Activated T-cell treated with anti-CD3 and anti-CD28 coated beads, Interleukin-2, amount 50 U/mL, for 24 hours (primary cell): Measurements from ENCODE around the gene IFITM1.
A peak's percentile ranks its signal among the peaks of the same experiment; 100 is the strongest.
"Not testable (repeated sequence)": the region's sequence is repeated elsewhere in the genome, so short reads cannot be mapped to it uniquely, and the experiment has no call there.

Experiments used
- DNase-seq: peaks from one replicate; pipeline ENCODE4 v3.0.0-alpha.2; 2020
- H3K27ac Mint-ChIP-seq: 2 replicates; pipeline ENCODE4 v1.8.0; 2020; ENCODE audit warnings: mild to moderate bottlenecking, mixed read lengths
- H3K27me3 Mint-ChIP-seq: 2 replicates; pipeline ENCODE4 v1.8.0; 2020; ENCODE audit warnings: mixed read lengths
- H3K36me3 Mint-ChIP-seq: 2 replicates; pipeline ENCODE4 v1.8.0; 2020; ENCODE audit warnings: low read depth, mixed read lengths
- H3K4me1 Mint-ChIP-seq: 2 replicates; pipeline ENCODE4 v1.8.0; 2020; ENCODE audit warnings: low read depth, mixed read lengths
- H3K4me3 Mint-ChIP-seq: 2 replicates; pipeline ENCODE4 v1.8.0; 2020; ENCODE audit warnings: mild to moderate bottlenecking, moderate library complexity, mixed read lengths
- H3K9me3 Mint-ChIP-seq: 2 replicates; pipeline ENCODE4 v1.8.0; 2020; ENCODE audit warnings: mixed read lengths

IFITM1 gene

GRCh38 chr11:318405-319120 lies 4.7 kb downstream of the IFITM1 start:
- peak; percentile 57 for DNase-seq
- Mint-ChIP-seq H3K4me1 (peaks cover 36% of the 10 kb centered on the region), H3K36me3 (peaks cover 49% of the 10 kb centered on the region), H3K4me3 (peak overlapping the region; percentile 87)
- not testable (repeated sequence) for H3K27me3 Mint-ChIP-seq, H3K9me3 Mint-ChIP-seq, H3K27ac Mint-ChIP-seq

GRCh38 chr11:319121-319887 lies 5.5 kb downstream of the IFITM1 start:
- H3K27ac Mint-ChIP-seq = peak overlapping the region; percentile 94
- H3K36me3 Mint-ChIP-seq = peaks cover 41% of the 10 kb centered on the region
- H3K4me1 Mint-ChIP-seq = peaks cover 35% of the 10 kb centered on the region
- peak overlapping the region; percentile 87 for H3K4me3 Mint-ChIP-seq
- not testable (repeated sequence) for H3K9me3 Mint-ChIP-seq, H3K27me3 Mint-ChIP-seq
- DNase-seq = peak; percentile 68

- peaks cover 36% of the 10 kb centered on the region for H3K36me3 Mint-ChIP-seq
- not testable (repeated sequence) for H3K27me3 Mint-ChIP-seq
Measured at GRCh38 chr11:319888-320273, 6.0 kb downstream of the IFITM1 start.

GRCh38 chr11:324156-324555 lies 10.3 kb downstream of the IFITM1 start:
- Mint-ChIP-seq H3K9me3 (no peaks in the 10 kb centered on the region), H3K27ac (no peak overlapping the region), H3K27me3 (no peaks in the 10 kb centered on the region), H3K4me3 (no peak overlapping the region), H3K4me1 (peaks cover 55% of the 10 kb centered on the region), H3K36me3 (peaks cover 11% of the 10 kb centered on the region)
- peak; percentile 23 for DNase-seq

More at GRCh38 chr11:319888-320273, 6.0 kb downstream of the IFITM1 start:
- DNase-seq = peak; percentile 66
- peaks cover 41% of the 10 kb centered on the region for H3K4me1 Mint-ChIP-seq
- not testable (repeated sequence) for H3K9me3 Mint-ChIP-seq
- H3K27ac Mint-ChIP-seq = peak overlapping the region; percentile 94
- peak overlapping the region; percentile 87 for H3K4me3 Mint-ChIP-seq

GRCh38 chr11:324593-325517 lies 11.0 kb downstream of the IFITM1 start:
- H3K9me3 Mint-ChIP-seq, H3K27me3 Mint-ChIP-seq, H3K27ac Mint-ChIP-seq, H3K4me3 Mint-ChIP-seq, H3K36me3 Mint-ChIP-seq: not testable (repeated sequence)
- peaks cover 59% of the 10 kb centered on the region for H3K4me1 Mint-ChIP-seq
- peak; percentile 28 for DNase-seq

- Mint-ChIP-seq H3K36me3 (no peaks in the 10 kb centered on the region), H3K9me3 (no peaks in the 10 kb centered on the region), H3K4me1 (peaks cover 59% of the 10 kb centered on the region), H3K27ac (peak overlapping the region; percentile 96), H3K27me3 (no peaks in the 10 kb centered on the region), H3K4me3 (peak overlapping the region; percentile 67)
- no peak for DNase-seq
Measured at GRCh38 chr11:325796-326591, 12.2 kb downstream of the IFITM1 start.

GRCh38 chr11:326592-326841 lies 12.7 kb downstream of the IFITM1 start:
- DNase-seq = no peak
- H3K9me3 Mint-ChIP-seq = no peaks in the 10 kb centered on the region
- peaks cover 64% of the 10 kb centered on the region for H3K4me1 Mint-ChIP-seq
- H3K36me3 Mint-ChIP-seq = no peaks in the 10 kb centered on the region
- peak overlapping the region; percentile 96 for H3K27ac Mint-ChIP-seq
- H3K4me3 Mint-ChIP-seq = peak overlapping the region; percentile 67
- no peaks in the 10 kb centered on the region for H3K27me3 Mint-ChIP-seq

GRCh38 chr11:326842-327580 lies 13.2 kb downstream of the IFITM1 start:
- no peaks in the 10 kb centered on the region for H3K36me3 Mint-ChIP-seq
- peaks cover 69% of the 10 kb centered on the region for H3K4me1 Mint-ChIP-seq
- DNase-seq = peak; percentile 75
- H3K4me3 Mint-ChIP-seq = peak overlapping the region; percentile 67
- peak overlapping the region; percentile 96 for H3K27ac Mint-ChIP-seq
- no peaks in the 10 kb centered on the region for H3K9me3 Mint-ChIP-seq
- H3K27me3 Mint-ChIP-seq = no peaks in the 10 kb centered on the region

GRCh38 chr11:327581-327923 lies 13.7 kb downstream of the IFITM1 start:
- Mint-ChIP-seq H3K4me1 (peaks cover 71% of the 10 kb centered on the region), H3K9me3 (no peaks in the 10 kb centered on the region), H3K4me3 (peak overlapping the region; percentile 67), H3K27ac (peak overlapping the region; percentile 96), H3K27me3 (no peaks in the 10 kb centered on the region), H3K36me3 (no peaks in the 10 kb centered on the region)
- DNase-seq = no peak

GRCh38 chr11:328012-328411 lies 14.2 kb downstream of the IFITM1 start:
- H3K36me3 Mint-ChIP-seq = no peaks in the 10 kb centered on the region

GRCh38 chr11:328516-329100 lies 14.8 kb downstream of the IFITM1 start:
- DNase-seq = peak; percentile 25
- peaks cover 75% of the 10 kb centered on the region for H3K4me1 Mint-ChIP-seq
- H3K27ac Mint-ChIP-seq, H3K27me3 Mint-ChIP-seq, H3K4me3 Mint-ChIP-seq, H3K9me3 Mint-ChIP-seq, H3K36me3 Mint-ChIP-seq: not testable (repeated sequence)

More at GRCh38 chr11:328012-328411, 14.2 kb downstream of the IFITM1 start:
- no peak overlapping the region for H3K4me3 Mint-ChIP-seq
- peaks cover 75% of the 10 kb centered on the region for H3K4me1 Mint-ChIP-seq
- no peaks in the 10 kb centered on the region for H3K27me3 Mint-ChIP-seq
- no peak overlapping the region for H3K27ac Mint-ChIP-seq
- peak; percentile 32 for DNase-seq
- H3K9me3 Mint-ChIP-seq = no peaks in the 10 kb centered on the region

GRCh38 chr11:329886-330253 lies 16.0 kb downstream of the IFITM1 start:
- H3K36me3 Mint-ChIP-seq = no peaks in the 10 kb centered on the region
- H3K9me3 Mint-ChIP-seq = no peaks in the 10 kb centered on the region
- no peak overlapping the region for H3K4me3 Mint-ChIP-seq
- H3K27ac Mint-ChIP-seq = peak overlapping the region; percentile 63
- DNase-seq = peak; percentile 27
- peaks cover 66% of the 10 kb centered on the region for H3K4me1 Mint-ChIP-seq
- H3K27me3 Mint-ChIP-seq = no peaks in the 10 kb centered on the region

- Mint-ChIP-seq H3K9me3 (no peaks in the 10 kb centered on the region), H3K4me1 (peaks cover 64% of the 10 kb centered on the region), H3K27me3 (no peaks in the 10 kb centered on the region), H3K36me3 (no peaks in the 10 kb centered on the region), H3K27ac (peak overlapping the region; percentile 44), H3K4me3 (no peak overlapping the region)
- peak; percentile 30 for DNase-seq
Measured at GRCh38 chr11:330307-330693, 16.5 kb downstream of the IFITM1 start.
